ENCODE measurements around the gene KPNA2. TPM values are rescaled to one million over a fixed set of nuclear protein-coding genes. Genes with fewer than 3 reads are reported as not detected.
"Not testable (repeated sequence)": the region's sequence is repeated elsewhere in the genome, so short reads cannot be mapped to it uniquely, and the experiment has no call there.

KPNA2 gene
- total and polyA plus RNA-seq, 5 donors from 2014 or later, result 29.4 to 99.3 (median 31.7) TPM

- H3K9me3 Mint-ChIP-seq; H3K27ac ChIP-seq (ENCODE audit: insufficient read depth, low read length, poor library complexity, severe bottlenecking); H3K36me3 ChIP-seq (ENCODE audit: control insufficient read depth, insufficient read depth, low read length); H3K9me3 ChIP-seq (ENCODE audit: control insufficient read depth in 2 of 2, low read length in 2 of 2); H3K27me3 ChIP-seq (ENCODE audit: control insufficient read depth, insufficient read depth, low read length); DNase-seq; H3K4me1 ChIP-seq (ENCODE audit: control insufficient read depth, insufficient read depth, low read length, poor library complexity, severe bottlenecking); ATAC-seq (ENCODE audit: low read depth in 2 of 2); H3K36me3 Mint-ChIP-seq: not testable (repeated sequence)
- peaks cover 18% of the 10 kb centered on the region for H3K27me3 Mint-ChIP-seq
- H3K4me1 Mint-ChIP-seq, result peaks cover 11 to 23% (median 18%) of the 10 kb centered on the region in 4 donors
- H3K4me3 Mint-ChIP-seq, result peak overlapping the region; percentile 87 to 93 (median 89)
- peak overlapping the region; percentile 86 for H3K4me3 ChIP-seq (ENCODE audit: low read depth, low read length)
- H3K27ac Mint-ChIP-seq, result peak overlapping the region; percentile 95 to 100 (median 97)
These were observed 14.7 kb upstream of the KPNA2 start for GRCh38 chr17:68020791-68021190.

GRCh38 chr17:68021963-68022362 is 13.6 kb upstream of the KPNA2 start:
- H3K9me3 ChIP-seq (ENCODE audit: control insufficient read depth in 2 of 2, low read length in 2 of 2), result no peaks in the 10 kb centered on the region
- no peak overlapping the region for H3K4me3 ChIP-seq (ENCODE audit: low read depth, low read length)
- ATAC-seq (ENCODE audit: low read depth in 2 of 2) (no peak), DNase-seq (no peak)
- H3K27me3 Mint-ChIP-seq, result peaks cover 18% of the 10 kb centered on the region
- H3K27ac ChIP-seq (ENCODE audit: insufficient read depth, low read length, poor library complexity, severe bottlenecking), result no peak overlapping the region
- H3K4me1 Mint-ChIP-seq, result peaks cover 11 to 20% (median 16%) of the 10 kb centered on the region in 4 donors
- peak overlapping the region in 1 of 3 donors; percentile 48 for H3K27ac Mint-ChIP-seq
- no peaks in the 10 kb centered on the region for H3K36me3 ChIP-seq (ENCODE audit: control insufficient read depth, insufficient read depth, low read length)
- H3K4me3 Mint-ChIP-seq, result peak overlapping the region; percentile 57 to 81 (median 66)
- H3K27me3 ChIP-seq (ENCODE audit: control insufficient read depth, insufficient read depth, low read length), result no peaks in the 10 kb centered on the region
- no peaks in the 10 kb centered on the region for H3K4me1 ChIP-seq (ENCODE audit: control insufficient read depth, insufficient read depth, low read length, poor library complexity, severe bottlenecking)
- peaks cover 0 to 8% (median 4%) of the 10 kb centered on the region in 7 donors for H3K9me3 Mint-ChIP-seq
- H3K36me3 Mint-ChIP-seq, result peaks cover 3% of the 10 kb centered on the region

- H3K4me3 Mint-ChIP-seq, result peak overlapping the region in 2 of 4 donors; percentile 10 to 51
- H3K36me3 ChIP-seq (ENCODE audit: control insufficient read depth, insufficient read depth, low read length); H3K9me3 ChIP-seq (ENCODE audit: control insufficient read depth in 2 of 2, low read length in 2 of 2); H3K4me3 ChIP-seq (ENCODE audit: low read depth, low read length); H3K27ac Mint-ChIP-seq; H3K4me1 ChIP-seq (ENCODE audit: control insufficient read depth, insufficient read depth, low read length, poor library complexity, severe bottlenecking); H3K27ac ChIP-seq (ENCODE audit: insufficient read depth, low read length, poor library complexity, severe bottlenecking); DNase-seq; H3K27me3 ChIP-seq (ENCODE audit: control insufficient read depth, insufficient read depth, low read length); H3K36me3 Mint-ChIP-seq; ATAC-seq (ENCODE audit: low read depth in 2 of 2); H3K9me3 Mint-ChIP-seq: not testable (repeated sequence)
- H3K27me3 Mint-ChIP-seq, result peaks cover 18% of the 10 kb centered on the region
- H3K4me1 Mint-ChIP-seq, result peaks cover 11 to 17% (median 13%) of the 10 kb centered on the region in 4 donors
These were observed 13.0 kb upstream of the KPNA2 start for GRCh38 chr17:68022547-68022946.

GRCh38 chr17:68029512-68030215 is 5.9 kb upstream of the KPNA2 start:
- Mint-ChIP-seq H3K9me3 (peaks cover 0 to 2% (median 0%) of the 10 kb centered on the region in 7 donors), H3K4me3 (no peak overlapping the region), H3K36me3 (no peaks in the 10 kb centered on the region), H3K4me1 (no peaks in the 10 kb centered on the region), H3K27me3 (peaks cover 6% of the 10 kb centered on the region), H3K27ac (no peak overlapping the region)
- Histone ChIP-seq H3K9me3 (ENCODE audit: control insufficient read depth in 2 of 2, low read length in 2 of 2) (no peaks in the 10 kb centered on the region), H3K36me3 (ENCODE audit: control insufficient read depth, insufficient read depth, low read length) (no peaks in the 10 kb centered on the region), H3K4me1 (ENCODE audit: control insufficient read depth, insufficient read depth, low read length, poor library complexity, severe bottlenecking) (no peaks in the 10 kb centered on the region), H3K4me3 (ENCODE audit: low read depth, low read length) (no peak overlapping the region), H3K27ac (ENCODE audit: insufficient read depth, low read length, poor library complexity, severe bottlenecking) (no peak overlapping the region), H3K27me3 (ENCODE audit: control insufficient read depth, insufficient read depth, low read length) (no peaks in the 10 kb centered on the region)
- no peak for DNase-seq
- ATAC-seq (ENCODE audit: low read depth in 2 of 2), result no peak

- DNase-seq (no peak), ATAC-seq (ENCODE audit: low read depth in 2 of 2) (no peak)
- H3K4me1 ChIP-seq (ENCODE audit: control insufficient read depth, insufficient read depth, low read length, poor library complexity, severe bottlenecking), result peaks cover 14% of the 10 kb centered on the region
- Mint-ChIP-seq H3K27me3 (peaks cover 10% of the 10 kb centered on the region), H3K9me3 (peaks cover 0 to 2% (median 0%) of the 10 kb centered on the region in 7 donors), H3K4me1 (peaks cover 3 to 23% (median 16%) of the 10 kb centered on the region in 4 donors), H3K27ac (no peak overlapping the region), H3K4me3 (peak overlapping the region in 1 of 4 donors; percentile 49), H3K36me3 (peaks cover 3% of the 10 kb centered on the region)
- H3K4me3 ChIP-seq (ENCODE audit: low read depth, low read length), result no peak overlapping the region
- no peak overlapping the region for H3K27ac ChIP-seq (ENCODE audit: insufficient read depth, low read length, poor library complexity, severe bottlenecking)
- H3K27me3 ChIP-seq (ENCODE audit: control insufficient read depth, insufficient read depth, low read length), result no peaks in the 10 kb centered on the region
- H3K9me3 ChIP-seq (ENCODE audit: control insufficient read depth in 2 of 2, low read length in 2 of 2), result no peaks in the 10 kb centered on the region
- H3K36me3 ChIP-seq (ENCODE audit: control insufficient read depth, insufficient read depth, low read length), result peaks cover 8% of the 10 kb centered on the region
These were observed 1.7 kb upstream of the KPNA2 start for GRCh38 chr17:68033636-68034451.

- DNase-seq, result no peak
- H3K36me3 ChIP-seq (ENCODE audit: control insufficient read depth, insufficient read depth, low read length), result peaks cover 8% of the 10 kb centered on the region
- peaks cover 14% of the 10 kb centered on the region for H3K4me1 ChIP-seq (ENCODE audit: control insufficient read depth, insufficient read depth, low read length, poor library complexity, severe bottlenecking)
- H3K4me1 Mint-ChIP-seq, result peaks cover 3 to 23% (median 16%) of the 10 kb centered on the region in 4 donors
- peaks cover 10% of the 10 kb centered on the region for H3K27me3 Mint-ChIP-seq
- H3K27ac Mint-ChIP-seq, result no peak overlapping the region
- no peaks in the 10 kb centered on the region for H3K27me3 ChIP-seq (ENCODE audit: control insufficient read depth, insufficient read depth, low read length)
- no peak for ATAC-seq (ENCODE audit: low read depth in 2 of 2)
- H3K27ac ChIP-seq (ENCODE audit: insufficient read depth, low read length, poor library complexity, severe bottlenecking), result no peak overlapping the region
- H3K9me3 Mint-ChIP-seq, result peaks cover 0 to 2% (median 0%) of the 10 kb centered on the region in 7 donors
- H3K9me3 ChIP-seq (ENCODE audit: control insufficient read depth in 2 of 2, low read length in 2 of 2), result no peaks in the 10 kb centered on the region
- H3K4me3 Mint-ChIP-seq, result peak overlapping the region in 1 of 4 donors; percentile 91
- peaks cover 3% of the 10 kb centered on the region for H3K36me3 Mint-ChIP-seq
- peak overlapping the region; percentile 63 for H3K4me3 ChIP-seq (ENCODE audit: low read depth, low read length)
These were observed 1.1 kb upstream of the KPNA2 start for GRCh38 chr17:68034452-68034776.

GRCh38 chr17:68035131-68035522 is 408 bp upstream of the KPNA2 start:
- H3K4me1 Mint-ChIP-seq, result peaks cover 3 to 23% (median 16%) of the 10 kb centered on the region in 4 donors

More at GRCh38 chr17:68035131-68035522, 408 bp upstream of the KPNA2 start:
- H3K36me3 Mint-ChIP-seq, result peaks cover 3% of the 10 kb centered on the region
- DNase-seq, result peak in 1 of 3 donors; percentile 85
- peaks cover 4% of the 10 kb centered on the region for H3K27me3 Mint-ChIP-seq
- peak overlapping the region; percentile 34 to 95 (median 94) for H3K27ac Mint-ChIP-seq
- Histone ChIP-seq H3K9me3 (ENCODE audit: control insufficient read depth in 2 of 2, low read length in 2 of 2) (no peaks in the 10 kb centered on the region), H3K27ac (ENCODE audit: insufficient read depth, low read length, poor library complexity, severe bottlenecking) (peak overlapping the region; percentile 90), H3K36me3 (ENCODE audit: control insufficient read depth, insufficient read depth, low read length) (peaks cover 9% of the 10 kb centered on the region), H3K27me3 (ENCODE audit: control insufficient read depth, insufficient read depth, low read length) (no peaks in the 10 kb centered on the region), H3K4me3 (ENCODE audit: low read depth, low read length) (peak overlapping the region; percentile 63), H3K4me1 (ENCODE audit: control insufficient read depth, insufficient read depth, low read length, poor library complexity, severe bottlenecking) (peaks cover 14% of the 10 kb centered on the region)
- ATAC-seq (ENCODE audit: low read depth in 2 of 2), result peak; percentile 87 to 88
- peaks cover 0 to 2% (median 0%) of the 10 kb centered on the region in 7 donors for H3K9me3 Mint-ChIP-seq
- H3K4me3 Mint-ChIP-seq, result peak overlapping the region; percentile 91 to 99 (median 96)
